Fibroblast of skin of left biceps (primary cell): ENCODE measurements around the gene CYB5A.

Source experiments
- DNase-seq, 2 experiments: peaks; one replicate each; pipeline ENCODE4 v3.0.0-alpha.2; 2013; ENCODE audit warnings: low read depth in 2 of 2

Gene CYB5A

DNA sequence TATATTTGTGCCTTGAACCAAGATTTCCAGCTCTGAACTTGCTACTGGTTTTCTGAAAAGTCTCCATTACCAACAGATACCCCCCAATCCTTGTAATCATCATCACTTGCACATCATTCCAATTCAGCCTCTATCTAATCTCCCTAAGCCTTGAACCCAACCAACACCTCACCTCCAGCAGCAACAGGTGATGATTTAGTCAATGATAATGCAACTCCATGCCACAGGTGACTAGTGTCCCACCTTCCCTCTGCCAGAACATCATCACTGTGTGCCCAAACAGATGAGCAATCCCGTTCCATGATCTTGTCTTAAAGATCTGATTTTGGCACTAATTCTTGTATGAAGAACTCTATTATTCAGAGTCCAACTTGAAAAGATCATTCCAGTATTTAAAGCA is 75.9 kb downstream of the CYB5A start:
- no peak for DNase-seq

DNA sequence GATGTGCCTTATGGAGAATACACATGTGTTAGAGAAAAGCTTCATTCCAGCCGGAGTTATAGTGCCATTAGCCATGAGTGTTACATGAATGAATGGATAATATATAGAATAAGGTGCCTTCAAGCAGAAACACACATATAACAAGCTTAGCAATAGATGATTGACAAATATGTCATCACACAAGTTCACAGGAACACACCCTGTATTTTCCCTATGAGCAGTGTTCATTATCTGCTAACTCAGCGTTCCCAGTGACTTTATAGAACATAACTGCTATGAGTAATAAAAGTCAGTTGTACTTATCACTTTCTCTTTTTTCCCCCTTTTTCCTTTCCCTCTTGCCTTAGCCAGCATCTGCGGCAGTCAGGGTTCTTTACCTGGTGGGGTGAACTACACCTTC is 78.3 kb downstream of the CYB5A start:
- no peak for DNase-seq

DNA sequence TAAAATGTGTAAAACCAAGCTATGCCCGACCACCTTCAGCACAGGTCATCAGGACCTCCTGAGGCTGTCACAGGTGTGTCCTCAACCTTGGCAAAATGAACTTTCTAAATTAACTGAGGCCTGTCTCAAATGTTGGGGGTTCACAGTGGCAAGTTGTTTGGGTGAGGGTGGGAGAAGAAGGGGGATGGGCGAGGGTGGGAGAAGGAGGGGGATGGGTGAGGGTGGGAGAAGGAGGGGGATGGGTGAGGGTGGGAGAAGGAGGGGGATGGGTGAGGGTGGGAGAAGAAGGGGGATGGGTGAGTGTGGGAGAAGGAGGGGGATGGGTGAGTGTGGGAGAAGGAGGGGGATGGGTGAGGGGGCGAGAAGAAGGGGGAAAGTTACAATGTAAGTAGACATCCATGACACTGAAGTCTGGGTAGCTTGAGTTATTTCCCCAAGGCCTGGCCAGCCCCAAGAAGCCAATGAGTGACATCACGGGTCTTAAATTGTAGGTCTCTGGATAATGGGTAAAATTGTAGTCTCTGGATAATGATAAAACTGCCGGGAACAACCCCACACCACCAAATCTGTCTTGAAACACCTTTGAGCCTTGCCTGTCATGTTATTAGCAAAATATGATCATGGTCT is 87.1 kb downstream of the CYB5A start:
- DNase-seq = no peak

DNA sequence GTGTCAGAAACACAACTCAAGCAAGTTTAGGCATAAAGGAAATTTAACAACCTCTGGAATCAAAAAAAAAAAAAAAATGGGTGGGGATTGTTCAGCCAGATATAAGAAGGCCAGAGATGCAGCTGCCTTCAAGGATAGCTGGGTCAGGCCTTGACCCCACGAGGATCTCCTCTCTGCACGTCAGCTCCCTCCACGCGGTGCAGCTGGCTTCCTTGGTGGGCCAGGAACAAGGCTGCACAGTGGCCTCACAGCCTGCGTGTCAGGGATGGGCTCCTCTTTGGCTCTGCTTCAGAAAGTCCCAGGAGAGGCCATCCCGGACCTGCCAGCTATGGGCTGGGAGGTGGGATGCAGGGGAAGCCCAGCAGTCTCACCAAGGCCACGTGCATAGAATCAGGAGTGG is 88.0 kb downstream of the CYB5A start:
- DNase-seq = no peak
